NCI-H187 (cell line): ENCODE results near the gene ANO1.

ENCODE experiments used
- DNase-seq, 2 experiments: peaks; one replicate each; lab custom pipeline; 2025; lab: John Stamatoyannopoulos, UW

ANO1 gene

GRCh38 chr11:70116386-70117065 is 38.4 kb downstream of the ANO1 start:
- no peak for DNase-seq

GRCh38 chr11:70117567-70118145 is 39.5 kb downstream of the ANO1 start:
- DNase-seq = no peak

GRCh38 chr11:70118642-70119041 is 40.5 kb downstream of the ANO1 start:
- DNase-seq = no peak

DNA sequence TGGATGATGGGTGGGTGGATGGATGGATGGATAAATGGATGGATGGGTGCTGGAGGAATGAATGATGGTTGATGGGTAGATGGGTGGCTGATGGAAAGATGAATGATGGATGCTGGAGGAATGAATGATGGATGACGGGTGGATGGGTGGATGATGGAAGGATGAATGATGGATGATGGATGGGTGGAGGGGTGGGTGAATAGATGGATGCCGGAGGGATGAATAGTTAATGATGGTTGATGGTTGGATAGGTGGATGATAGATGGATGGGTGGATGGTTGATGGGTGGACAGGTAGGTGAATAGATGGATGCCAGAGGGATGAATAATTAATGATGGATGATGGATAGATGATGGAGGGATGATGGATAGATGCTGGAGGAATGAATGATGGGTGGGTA is 41.4 kb downstream of the ANO1 start:
- no peak for DNase-seq

DNA sequence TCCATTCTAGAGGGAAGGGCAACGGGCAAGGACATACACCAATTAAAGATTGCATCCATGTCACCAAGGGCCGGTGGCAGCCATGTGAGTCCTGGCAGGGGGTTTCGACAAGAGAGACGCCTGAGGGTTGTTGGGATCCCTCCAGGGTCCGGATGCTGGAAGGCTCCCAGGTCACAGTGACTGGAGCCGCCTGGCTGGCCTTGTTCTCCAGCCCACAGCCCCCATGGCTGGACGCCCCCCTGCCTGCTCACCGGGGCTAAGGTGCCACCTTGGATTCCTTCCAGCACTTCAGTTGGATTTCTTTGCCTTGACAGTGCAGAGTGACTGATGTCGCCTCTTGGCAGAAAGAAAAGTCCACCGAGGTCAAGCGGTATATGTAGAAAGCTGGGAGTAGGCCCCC is 42.6 kb downstream of the ANO1 start:
- DNase-seq = no peak

- no peak for DNase-seq
These were observed 44.5 kb downstream of the ANO1 start for GRCh38 chr11:70122490-70123198.

GRCh38 chr11:70123711-70124110 is 45.6 kb downstream of the ANO1 start:
- no peak for DNase-seq

DNA sequence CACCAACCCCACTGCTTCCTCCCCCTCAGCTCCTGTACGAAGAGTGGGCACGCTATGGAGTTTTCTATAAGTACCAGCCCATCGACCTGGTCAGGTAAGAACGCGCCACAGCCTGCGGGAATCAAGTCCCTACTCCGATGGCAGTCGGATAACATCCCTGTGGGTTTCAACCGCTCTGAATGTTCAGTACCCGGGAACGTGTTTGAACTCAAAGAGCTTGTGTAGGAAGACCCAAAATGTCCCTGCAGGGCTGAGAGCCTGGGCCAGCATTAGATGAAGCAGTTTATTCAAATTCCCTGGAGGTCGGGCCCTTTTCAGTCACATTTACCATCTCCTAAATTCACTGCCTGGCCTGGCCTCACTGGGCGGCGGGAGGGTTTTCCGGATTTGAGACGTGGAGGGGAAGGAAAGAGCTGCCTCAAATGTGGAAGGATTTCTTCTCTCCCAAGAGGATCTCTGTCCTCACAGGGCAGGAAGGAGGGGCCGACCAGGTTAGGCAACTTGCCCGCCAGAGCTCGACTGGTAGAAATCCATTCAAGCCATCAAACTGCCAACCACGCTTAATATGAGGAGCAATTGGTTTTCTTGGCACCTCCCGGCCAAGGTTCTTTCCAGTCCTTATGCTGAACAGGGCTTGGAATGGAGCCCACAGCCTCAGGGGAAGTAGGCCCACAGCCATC is 46.3 kb downstream of the ANO1 start:
- no peak for DNase-seq

DNA sequence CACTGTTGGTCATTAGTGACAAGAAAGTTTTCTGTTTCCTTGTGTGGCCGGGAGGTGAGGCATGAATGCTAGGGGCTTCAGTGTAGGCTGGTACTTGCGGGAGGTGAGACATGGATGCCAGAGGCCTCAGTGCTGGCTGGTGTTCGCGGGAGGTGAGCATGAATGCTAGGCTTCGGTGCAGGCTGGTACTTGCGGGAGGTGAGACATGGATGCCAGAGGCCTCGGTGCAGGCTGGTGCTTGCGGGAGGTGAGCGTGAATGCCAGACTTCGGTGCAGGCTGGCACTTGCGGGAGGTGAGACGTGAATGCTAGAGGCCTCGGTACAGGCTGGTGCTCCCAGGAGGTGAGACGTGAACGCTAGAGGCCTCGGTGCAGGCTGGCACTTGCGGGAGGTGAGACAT is 48.4 kb downstream of the ANO1 start:
- no peak for DNase-seq

DNA sequence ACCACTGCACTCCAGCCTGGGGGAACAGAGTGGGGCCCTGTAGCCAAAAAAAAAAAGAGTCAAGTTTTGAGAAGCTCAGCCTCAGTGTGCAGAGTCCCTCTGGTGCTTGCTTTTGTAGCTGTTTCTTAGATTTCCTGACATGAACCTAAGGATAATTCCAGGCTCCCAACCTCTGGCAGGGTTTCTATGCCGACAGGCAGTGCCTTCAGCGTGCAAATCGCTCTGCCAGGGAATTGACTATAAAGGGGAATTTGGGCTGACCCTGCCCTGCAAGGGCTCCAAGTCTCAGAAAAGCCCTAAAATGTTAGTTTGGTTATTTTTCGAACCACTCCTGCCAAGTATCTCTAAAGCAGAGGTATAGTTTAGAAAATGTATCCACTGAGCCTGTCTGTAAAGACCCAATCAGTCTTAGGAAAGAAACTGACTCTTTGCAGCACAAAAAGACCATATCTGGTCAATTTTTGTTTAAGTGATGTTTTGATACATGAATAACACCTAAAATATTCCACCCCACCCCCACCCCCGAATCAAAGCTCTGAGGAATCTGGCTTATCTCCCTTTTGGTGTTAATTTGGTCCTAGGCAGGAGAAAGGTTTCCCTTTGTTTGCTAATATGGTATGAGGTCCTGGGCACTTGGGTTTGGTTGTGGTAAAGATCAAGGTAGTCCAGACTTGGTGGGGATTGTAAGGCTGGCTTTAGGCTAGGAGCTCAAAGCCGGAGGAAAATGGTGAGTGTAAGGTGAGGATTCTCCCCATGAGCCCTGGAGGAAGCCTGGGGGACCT is 49.7 kb downstream of the ANO1 start:
- DNase-seq = no peak

DNA sequence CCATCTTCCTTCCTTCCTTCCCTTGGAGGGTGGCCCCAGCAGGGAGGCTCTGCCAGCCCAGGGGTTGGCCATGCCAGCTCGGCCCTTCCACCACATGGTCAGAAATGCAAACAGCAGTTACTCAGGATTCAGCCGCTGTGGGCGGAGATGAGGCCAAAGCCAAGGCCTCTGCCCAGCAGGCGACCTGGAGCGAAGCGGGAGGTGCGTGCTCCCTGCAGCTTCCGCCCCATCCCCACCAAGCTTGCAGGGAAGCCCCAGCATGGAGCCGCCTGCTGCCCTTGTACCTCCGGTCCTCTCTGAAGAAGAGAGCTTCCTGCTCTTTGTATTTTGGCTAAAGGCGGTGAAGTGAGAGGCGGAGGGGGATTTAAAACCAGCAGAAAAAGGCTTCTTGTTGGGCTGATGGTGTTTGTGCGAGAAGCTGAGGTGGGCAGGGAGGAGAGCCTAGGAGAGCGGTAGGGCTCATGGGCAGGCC is 50.4 kb downstream of the ANO1 start:
- DNase-seq = no peak

DNA sequence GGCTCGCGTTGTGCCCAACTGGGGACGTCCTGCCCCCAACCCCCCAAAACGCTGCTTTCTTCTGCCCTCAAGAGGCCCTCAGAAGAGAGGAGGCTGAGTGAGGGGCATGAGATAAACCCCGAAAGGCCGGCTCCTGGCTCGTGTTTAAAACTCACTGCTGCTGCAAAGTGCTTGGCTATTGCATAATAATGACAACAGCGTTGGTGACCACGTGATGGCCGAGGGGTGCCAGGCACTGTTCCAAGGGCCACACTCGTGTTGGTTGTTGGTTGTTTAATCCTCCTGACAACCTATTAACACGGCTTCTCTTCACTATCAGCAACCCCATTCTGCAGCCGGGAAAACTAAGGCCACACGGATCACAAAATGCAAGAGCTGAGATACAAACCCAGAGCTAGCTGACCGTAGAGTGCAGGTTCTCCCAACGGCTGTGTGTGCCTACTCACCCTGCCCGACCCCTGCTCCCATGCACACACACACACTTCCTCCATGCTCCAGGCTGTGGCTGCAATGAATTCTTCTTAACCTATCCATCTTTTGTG is 51.0 kb downstream of the ANO1 start:
- no peak for DNase-seq

GRCh38 chr11:70130636-70131035 is 52.5 kb downstream of the ANO1 start:
- DNase-seq = no peak

- DNase-seq = no peak
These were observed 53.6 kb downstream of the ANO1 start for GRCh38 chr11:70131606-70132190.

DNA sequence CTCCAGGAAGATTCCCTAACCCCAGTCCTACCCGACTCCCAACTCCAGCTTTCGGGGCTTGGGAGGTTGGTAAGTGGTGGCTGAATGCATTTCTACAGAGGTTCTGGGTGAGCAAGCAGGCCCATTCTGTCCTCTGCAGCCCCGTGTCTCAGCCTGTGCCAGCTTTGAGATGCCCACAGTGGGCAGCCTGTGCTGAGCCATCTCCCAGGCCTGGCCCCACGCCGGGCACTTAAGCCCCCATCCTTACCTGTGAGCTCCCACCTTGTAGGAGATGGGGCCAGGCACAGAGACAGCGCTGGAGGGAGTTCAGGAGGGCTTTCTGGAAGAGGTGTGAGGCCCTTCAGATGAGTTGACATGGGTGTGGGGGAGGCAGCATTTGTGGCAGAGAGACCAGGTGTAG is 54.5 kb downstream of the ANO1 start:
- DNase-seq = no peak

- DNase-seq = no peak
These were observed 55.7 kb downstream of the ANO1 start for GRCh38 chr11:70133771-70134335.

- DNase-seq = no peak
These were observed 56.4 kb downstream of the ANO1 start for GRCh38 chr11:70134490-70134889.

DNA sequence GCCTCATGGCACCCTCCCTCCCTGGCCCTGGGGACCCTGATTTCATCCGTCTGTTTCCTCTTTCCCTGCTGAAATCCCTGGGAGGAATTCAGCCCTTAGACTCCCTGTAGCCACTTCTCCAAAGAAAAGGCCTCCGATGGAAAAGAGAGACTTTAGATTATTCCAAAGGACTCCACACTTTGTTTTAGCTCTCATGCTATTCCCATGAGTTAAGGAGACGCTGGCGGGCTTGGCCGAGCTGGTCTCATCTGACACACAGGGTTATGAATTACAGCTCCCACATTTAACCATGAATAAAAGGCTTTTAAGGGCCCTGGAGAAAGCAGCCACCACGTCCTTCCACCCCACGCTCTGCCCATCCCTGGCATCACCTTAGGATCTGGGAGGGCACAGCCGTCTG is 57.0 kb downstream of the ANO1 start:
- DNase-seq = no peak

DNA sequence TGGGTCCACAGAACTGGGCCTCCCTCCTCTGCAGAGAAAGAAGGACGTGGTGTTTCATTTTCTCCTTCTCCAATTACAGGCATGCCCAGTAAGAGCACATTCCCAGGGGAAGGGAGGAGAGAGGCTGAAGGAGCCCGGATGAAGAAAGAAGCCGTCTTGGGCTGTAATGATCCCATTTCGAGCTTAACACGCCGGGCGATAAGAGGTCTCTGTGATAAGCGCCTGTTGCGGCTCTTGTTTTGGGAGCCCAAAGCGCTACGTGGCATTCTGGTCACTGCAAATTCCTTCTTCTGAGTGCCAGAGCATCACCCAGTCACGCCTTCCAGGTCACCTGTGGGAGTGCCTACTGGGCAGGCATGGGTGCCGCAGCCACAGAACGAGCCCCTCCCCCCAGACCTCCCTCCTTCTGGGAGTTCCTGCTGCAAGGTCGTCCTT is 57.5 kb downstream of the ANO1 start:
- peak; percentile 15 to 19 for DNase-seq

DNA sequence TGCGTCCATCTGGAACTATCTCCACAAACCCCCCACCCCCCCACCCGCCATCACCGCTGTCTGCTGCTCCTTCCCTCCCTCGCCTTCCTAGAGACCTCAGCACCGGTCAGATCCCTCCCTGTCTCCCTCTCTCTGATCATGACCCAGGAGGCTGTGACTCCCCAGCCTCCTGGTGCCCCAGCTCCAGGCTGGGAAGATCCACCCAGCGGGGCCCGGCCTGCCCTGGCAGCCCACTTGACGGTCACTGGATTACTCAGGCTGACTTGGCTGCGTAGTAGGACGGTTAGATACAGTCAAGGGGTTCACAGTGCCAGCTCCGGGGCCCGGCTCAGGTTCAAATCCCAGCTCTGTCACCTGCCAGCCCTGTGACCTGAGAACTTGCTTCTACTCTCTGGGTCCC is 59.3 kb downstream of the ANO1 start:
- DNase-seq = no peak

GRCh38 chr11:70138403-70138802 is 60.3 kb downstream of the ANO1 start:
- no peak for DNase-seq
